ENCODE measurements around the gene ARHGEF4. TPM values are rescaled to one million over a fixed set of nuclear protein-coding genes. Genes with fewer than 3 reads are reported as not detected.

ARHGEF4 gene
- total and polyA plus RNA-seq, 2 donors, result 2.9 to 6.5 TPM

DNA sequence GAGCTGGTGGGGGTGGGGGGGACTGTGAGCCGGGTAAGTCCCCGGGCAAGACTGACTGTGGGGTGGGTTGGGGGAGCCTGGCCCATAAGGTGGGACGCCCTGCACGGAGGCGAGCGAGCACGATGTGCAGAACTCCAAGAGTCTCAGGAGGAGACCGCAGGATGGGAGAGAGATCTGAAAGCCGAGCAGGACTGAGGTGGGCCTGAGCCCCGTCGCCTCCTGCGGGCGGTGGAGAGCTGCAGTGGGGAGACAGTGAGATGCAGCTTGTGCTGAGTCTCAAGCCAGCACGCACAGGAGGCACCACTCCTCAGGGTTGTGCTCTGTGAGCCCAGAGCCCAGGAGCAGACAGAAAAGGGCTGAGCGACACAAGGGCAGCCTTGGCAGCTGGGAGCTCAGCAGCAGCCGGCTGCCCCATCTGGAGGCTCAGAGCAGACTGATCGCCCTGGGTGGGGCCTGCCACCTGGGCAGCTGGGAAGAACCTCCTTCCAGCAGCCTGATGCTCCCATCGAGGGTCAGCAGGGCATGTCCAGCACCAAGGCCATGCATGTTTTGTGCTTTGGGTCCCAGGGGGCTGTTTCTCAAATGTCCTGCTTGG, 15.9 kb downstream of the ARHGEF4 start:
- no peak overlapping the region for H3K27ac ChIP-seq (ENCODE audit: low read depth in 1 of 2, low read length in 1 of 2)

DNA sequence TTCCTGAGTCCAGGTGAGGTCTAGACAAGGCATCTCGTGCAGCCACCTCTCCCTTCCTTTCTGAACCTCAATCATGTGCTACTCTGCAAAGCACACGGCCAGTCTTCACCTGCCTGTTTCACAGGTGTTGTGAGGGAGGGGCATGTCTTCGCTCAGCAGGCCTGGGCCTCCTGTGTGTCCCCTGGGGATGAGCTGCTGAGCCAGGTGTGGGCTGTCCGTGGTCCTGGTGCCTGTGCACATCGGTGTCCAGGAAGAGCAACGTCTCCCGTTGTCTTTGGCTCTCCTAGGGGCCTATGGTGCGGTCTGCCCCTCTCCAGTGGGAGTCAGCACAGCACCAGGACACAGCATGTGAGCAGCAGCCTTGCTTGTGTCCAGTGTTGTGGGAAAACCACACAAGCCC, 16.7 kb downstream of the ARHGEF4 start:
- Histone ChIP-seq H3K27me3 (ENCODE audit: control insufficient read depth in 2 of 2, insufficient read depth in 1 of 2, low read length in 1 of 2) (no peaks in the 10 kb centered on the region), H3K27ac (ENCODE audit: low read depth in 1 of 2, low read length in 1 of 2) (no peak overlapping the region), H3K9me3 (ENCODE audit: control insufficient read depth in 2 of 2, insufficient read depth in 1 of 2, low read length in 1 of 2) (no peaks in the 10 kb centered on the region), H3K36me3 (ENCODE audit: control insufficient read depth in 2 of 2, insufficient read depth in 2 of 2, low read length in 1 of 2) (no peaks in the 10 kb centered on the region), H3K4me3 (ENCODE audit: low read length in 2 of 2) (no peak overlapping the region), H3K4me1 (ENCODE audit: control insufficient read depth in 2 of 2, insufficient read depth in 2 of 2, low read length in 2 of 2) (no peaks in the 10 kb centered on the region)
- WGBS, result 84% methylated on average over 8 of the region's 8 CpGs
- DNase-seq (ENCODE audit: low read depth in 6 of 9, low spot score in 9 of 9), result no peak

More for the DNA sequence above, 15.9 kb downstream of the ARHGEF4 start:
- Histone ChIP-seq H3K4me1 (ENCODE audit: control insufficient read depth in 2 of 2, insufficient read depth in 2 of 2, low read length in 2 of 2) (no peaks in the 10 kb centered on the region), H3K36me3 (ENCODE audit: control insufficient read depth in 2 of 2, insufficient read depth in 2 of 2, low read length in 1 of 2) (no peaks in the 10 kb centered on the region), H3K27me3 (ENCODE audit: control insufficient read depth in 2 of 2, insufficient read depth in 1 of 2, low read length in 1 of 2) (no peaks in the 10 kb centered on the region), H3K9me3 (ENCODE audit: control insufficient read depth in 2 of 2, insufficient read depth in 1 of 2, low read length in 1 of 2) (no peaks in the 10 kb centered on the region), H3K4me3 (ENCODE audit: low read length in 2 of 2) (no peak overlapping the region)
- 94% methylated on average over 18 of the region's 18 CpGs for WGBS
- DNase-seq (ENCODE audit: low read depth in 6 of 9, low spot score in 9 of 9), result no peak

DNA sequence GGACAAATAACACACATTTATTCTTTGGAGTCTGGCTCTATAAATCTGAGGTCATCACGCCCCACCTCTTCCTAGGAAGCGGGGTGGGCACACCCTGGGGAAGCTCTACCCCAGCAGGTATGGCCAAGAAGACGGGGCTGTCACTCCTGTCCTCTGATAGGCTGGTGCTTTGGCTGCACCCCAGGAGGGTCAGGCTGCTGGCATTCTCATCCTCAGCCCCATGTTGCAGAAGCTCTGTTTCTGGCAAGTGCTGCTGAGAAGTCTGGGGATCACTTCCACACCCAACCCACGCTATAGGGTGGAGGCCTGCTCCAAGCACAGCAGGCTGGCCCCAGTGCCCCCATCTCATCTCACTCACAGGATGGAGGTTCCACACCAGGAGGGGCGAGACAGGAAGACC, 17.6 kb downstream of the ARHGEF4 start:
- no peak for DNase-seq (ENCODE audit: low read depth in 6 of 9, low spot score in 9 of 9)
- 84% methylated on average over 5 of the region's 5 CpGs for WGBS
- no peaks in the 10 kb centered on the region for H3K27me3 ChIP-seq (ENCODE audit: control insufficient read depth in 2 of 2, insufficient read depth in 1 of 2, low read length in 1 of 2)
- H3K9me3 ChIP-seq (ENCODE audit: control insufficient read depth in 2 of 2, insufficient read depth in 1 of 2, low read length in 1 of 2), result no peaks in the 10 kb centered on the region
- H3K4me3 ChIP-seq (ENCODE audit: low read length in 2 of 2), result no peak overlapping the region
- no peaks in the 10 kb centered on the region for H3K36me3 ChIP-seq (ENCODE audit: control insufficient read depth in 2 of 2, insufficient read depth in 2 of 2, low read length in 1 of 2)
- no peak overlapping the region for H3K27ac ChIP-seq (ENCODE audit: low read depth in 1 of 2, low read length in 1 of 2)
- no peaks in the 10 kb centered on the region for H3K4me1 ChIP-seq (ENCODE audit: control insufficient read depth in 2 of 2, insufficient read depth in 2 of 2, low read length in 2 of 2)

DNA sequence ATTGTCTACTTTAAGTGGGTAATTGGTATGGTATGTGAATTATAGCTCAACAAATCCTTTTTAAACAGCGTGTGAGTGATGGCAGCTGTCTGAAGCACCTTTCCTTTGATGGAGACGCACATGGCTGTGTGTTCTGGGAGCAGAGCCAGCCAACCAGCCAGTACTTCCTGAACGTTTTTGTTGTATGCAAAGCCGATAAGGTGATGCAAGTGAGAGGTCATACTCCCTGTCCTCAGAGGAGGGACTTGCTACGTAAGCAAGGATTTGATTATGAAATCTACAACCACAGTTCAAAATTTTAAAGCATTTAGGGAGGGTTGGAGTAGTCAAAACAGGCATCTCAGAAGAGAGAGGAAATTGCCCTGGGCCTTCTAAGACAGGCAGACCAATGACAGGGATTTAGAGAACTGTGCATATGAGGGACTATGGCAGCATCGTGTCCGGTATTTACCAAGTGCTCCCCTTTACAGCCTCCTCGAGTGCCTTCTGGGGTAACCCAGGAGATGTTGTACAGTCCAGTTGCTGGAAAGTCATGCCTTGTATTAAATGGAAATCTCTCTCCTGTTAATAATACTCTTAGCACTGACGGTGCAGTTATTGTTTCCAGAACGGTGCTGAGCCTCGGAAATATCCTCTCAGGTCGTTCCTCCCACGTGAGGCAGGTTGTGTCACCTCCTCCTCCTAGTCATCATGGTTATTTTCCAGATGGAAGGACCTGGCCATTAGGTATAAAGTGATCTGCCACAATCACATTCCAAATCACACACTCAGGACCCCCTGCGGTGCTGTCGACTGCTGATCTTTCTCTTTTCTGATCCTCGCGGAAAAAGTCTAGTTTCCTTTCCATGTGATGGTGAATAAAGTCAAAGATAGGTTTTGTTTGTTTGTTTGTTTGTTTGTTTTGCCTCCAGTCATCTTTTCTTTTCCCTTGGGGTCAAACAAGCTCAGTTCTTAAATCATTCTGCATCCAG, 28.4 kb downstream of the ARHGEF4 start:
- no peak for DNase-seq (ENCODE audit: low read depth in 6 of 9, low spot score in 9 of 9)
- H3K36me3 ChIP-seq (ENCODE audit: control insufficient read depth in 2 of 2, insufficient read depth in 2 of 2, low read length in 1 of 2), result no peaks in the 10 kb centered on the region
- no peaks in the 10 kb centered on the region for H3K27me3 ChIP-seq (ENCODE audit: control insufficient read depth in 2 of 2, insufficient read depth in 1 of 2, low read length in 1 of 2)
- 74% methylated on average over 17 of the region's 17 CpGs for WGBS
- no peak overlapping the region for H3K27ac ChIP-seq (ENCODE audit: low read depth in 1 of 2, low read length in 1 of 2)
- no peaks in the 10 kb centered on the region for H3K9me3 ChIP-seq (ENCODE audit: control insufficient read depth in 2 of 2, insufficient read depth in 1 of 2, low read length in 1 of 2)
- no peaks in the 10 kb centered on the region for H3K4me1 ChIP-seq (ENCODE audit: control insufficient read depth in 2 of 2, insufficient read depth in 2 of 2, low read length in 2 of 2)
- H3K4me3 ChIP-seq (ENCODE audit: low read length in 2 of 2), result no peak overlapping the region

DNA sequence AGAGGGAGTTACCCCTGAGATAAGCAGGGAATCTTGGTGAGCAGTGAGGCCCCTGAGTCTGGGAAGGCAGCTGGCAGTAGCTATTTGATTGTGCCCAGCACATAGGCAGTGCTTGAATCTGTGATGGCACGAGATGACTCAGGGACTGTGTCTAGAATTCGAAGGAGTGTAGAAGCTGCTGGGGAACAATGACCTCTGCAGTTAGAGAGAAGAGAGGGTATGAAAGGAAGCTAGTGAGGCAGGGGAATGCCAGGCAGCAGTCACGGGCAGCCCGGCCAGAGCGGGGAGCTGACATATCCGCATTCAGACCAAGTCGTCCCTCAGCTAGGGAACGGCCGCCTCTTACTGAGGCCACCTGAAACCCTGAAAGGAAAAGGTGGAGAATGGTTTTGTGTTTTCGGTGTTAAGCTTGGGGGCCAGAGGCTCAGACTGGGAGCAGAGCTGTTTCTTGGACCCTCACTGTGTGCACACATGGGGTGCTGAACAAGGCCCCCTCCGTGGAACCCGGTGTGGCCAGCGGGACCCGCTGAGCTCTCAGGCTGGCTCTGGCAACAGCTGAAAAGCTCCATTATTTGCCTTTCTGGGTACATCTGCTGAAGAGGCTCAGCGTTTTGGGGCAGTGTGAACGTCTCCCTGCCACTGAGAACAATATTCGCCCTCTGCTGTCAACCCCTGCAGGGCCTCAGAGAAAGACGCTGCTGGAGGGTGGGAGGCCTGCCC, 32.9 kb downstream of the ARHGEF4 start:
- H3K9me3 ChIP-seq (ENCODE audit: control insufficient read depth in 2 of 2, insufficient read depth in 1 of 2, low read length in 1 of 2), result no peaks in the 10 kb centered on the region
- DNase-seq (ENCODE audit: low read depth in 6 of 9, low spot score in 9 of 9), result no peak
- H3K4me3 ChIP-seq (ENCODE audit: low read length in 2 of 2), result no peak overlapping the region
- no peak overlapping the region for H3K27ac ChIP-seq (ENCODE audit: low read depth in 1 of 2, low read length in 1 of 2)
- 90% methylated on average over 18 of the region's 18 CpGs for WGBS
- no peaks in the 10 kb centered on the region for H3K27me3 ChIP-seq (ENCODE audit: control insufficient read depth in 2 of 2, insufficient read depth in 1 of 2, low read length in 1 of 2)
- H3K36me3 ChIP-seq (ENCODE audit: control insufficient read depth in 2 of 2, insufficient read depth in 2 of 2, low read length in 1 of 2), result no peaks in the 10 kb centered on the region
- no peaks in the 10 kb centered on the region for H3K4me1 ChIP-seq (ENCODE audit: control insufficient read depth in 2 of 2, insufficient read depth in 2 of 2, low read length in 2 of 2)

DNA sequence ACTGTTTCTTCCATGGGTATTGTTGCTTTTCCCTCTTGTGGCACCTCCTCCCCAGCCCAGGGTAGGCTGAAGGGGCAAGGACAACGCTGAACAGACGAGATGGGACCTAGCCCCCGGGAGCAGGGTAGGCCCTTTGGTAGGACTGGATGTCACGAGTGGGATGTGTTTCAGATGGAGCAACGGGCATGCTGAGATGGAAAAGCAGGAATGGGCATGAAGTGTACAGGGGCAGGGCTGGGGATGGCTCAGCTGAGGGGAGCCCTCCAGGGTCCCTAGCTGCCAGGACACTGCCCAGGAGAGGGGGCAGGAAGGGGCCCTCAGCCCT, 33.4 kb downstream of the ARHGEF4 start:
- no peak for DNase-seq (ENCODE audit: low read depth in 6 of 9, low spot score in 9 of 9)
- no peak overlapping the region for H3K27ac ChIP-seq (ENCODE audit: low read depth in 1 of 2, low read length in 1 of 2)
- H3K4me1 ChIP-seq (ENCODE audit: control insufficient read depth in 2 of 2, insufficient read depth in 2 of 2, low read length in 2 of 2), result no peaks in the 10 kb centered on the region
- H3K9me3 ChIP-seq (ENCODE audit: control insufficient read depth in 2 of 2, insufficient read depth in 1 of 2, low read length in 1 of 2), result no peaks in the 10 kb centered on the region
- H3K36me3 ChIP-seq (ENCODE audit: control insufficient read depth in 2 of 2, insufficient read depth in 2 of 2, low read length in 1 of 2), result no peaks in the 10 kb centered on the region
- no peaks in the 10 kb centered on the region for H3K27me3 ChIP-seq (ENCODE audit: control insufficient read depth in 2 of 2, insufficient read depth in 1 of 2, low read length in 1 of 2)
- no peak overlapping the region for H3K4me3 ChIP-seq (ENCODE audit: low read length in 2 of 2)
- 90% methylated on average over 5 of the region's 5 CpGs for WGBS

DNA sequence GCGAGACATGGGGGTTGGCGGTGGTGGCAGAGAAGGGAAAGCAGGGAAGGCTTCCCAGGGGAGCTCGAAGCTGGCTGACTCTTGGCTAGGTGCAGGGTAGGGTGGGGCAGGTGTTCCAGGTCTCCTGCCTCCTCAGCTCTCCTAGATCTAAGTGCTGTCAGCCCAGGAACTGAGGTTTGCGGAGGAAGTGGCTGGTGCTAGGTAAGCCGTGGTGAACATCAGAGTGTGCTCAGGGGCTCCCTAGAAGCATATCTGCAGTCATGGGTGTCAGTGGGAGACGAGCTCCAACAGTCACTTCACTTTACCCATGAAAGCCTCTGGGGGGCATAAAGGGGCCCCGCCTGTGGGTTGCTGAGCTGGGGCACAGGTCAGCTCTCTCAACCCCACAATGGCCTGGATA, 34.1 kb downstream of the ARHGEF4 start:
- no peak for DNase-seq (ENCODE audit: low read depth in 6 of 9, low spot score in 9 of 9)
- H3K4me3 ChIP-seq (ENCODE audit: low read length in 2 of 2), result no peak overlapping the region
- no peaks in the 10 kb centered on the region for H3K4me1 ChIP-seq (ENCODE audit: control insufficient read depth in 2 of 2, insufficient read depth in 2 of 2, low read length in 2 of 2)
- no peaks in the 10 kb centered on the region for H3K9me3 ChIP-seq (ENCODE audit: control insufficient read depth in 2 of 2, insufficient read depth in 1 of 2, low read length in 1 of 2)
- H3K27ac ChIP-seq (ENCODE audit: low read depth in 1 of 2, low read length in 1 of 2), result no peak overlapping the region
- WGBS, result 81% methylated on average over 7 of the region's 7 CpGs
- no peaks in the 10 kb centered on the region for H3K36me3 ChIP-seq (ENCODE audit: control insufficient read depth in 2 of 2, insufficient read depth in 2 of 2, low read length in 1 of 2)
- H3K27me3 ChIP-seq (ENCODE audit: control insufficient read depth in 2 of 2, insufficient read depth in 1 of 2, low read length in 1 of 2), result no peaks in the 10 kb centered on the region

DNA sequence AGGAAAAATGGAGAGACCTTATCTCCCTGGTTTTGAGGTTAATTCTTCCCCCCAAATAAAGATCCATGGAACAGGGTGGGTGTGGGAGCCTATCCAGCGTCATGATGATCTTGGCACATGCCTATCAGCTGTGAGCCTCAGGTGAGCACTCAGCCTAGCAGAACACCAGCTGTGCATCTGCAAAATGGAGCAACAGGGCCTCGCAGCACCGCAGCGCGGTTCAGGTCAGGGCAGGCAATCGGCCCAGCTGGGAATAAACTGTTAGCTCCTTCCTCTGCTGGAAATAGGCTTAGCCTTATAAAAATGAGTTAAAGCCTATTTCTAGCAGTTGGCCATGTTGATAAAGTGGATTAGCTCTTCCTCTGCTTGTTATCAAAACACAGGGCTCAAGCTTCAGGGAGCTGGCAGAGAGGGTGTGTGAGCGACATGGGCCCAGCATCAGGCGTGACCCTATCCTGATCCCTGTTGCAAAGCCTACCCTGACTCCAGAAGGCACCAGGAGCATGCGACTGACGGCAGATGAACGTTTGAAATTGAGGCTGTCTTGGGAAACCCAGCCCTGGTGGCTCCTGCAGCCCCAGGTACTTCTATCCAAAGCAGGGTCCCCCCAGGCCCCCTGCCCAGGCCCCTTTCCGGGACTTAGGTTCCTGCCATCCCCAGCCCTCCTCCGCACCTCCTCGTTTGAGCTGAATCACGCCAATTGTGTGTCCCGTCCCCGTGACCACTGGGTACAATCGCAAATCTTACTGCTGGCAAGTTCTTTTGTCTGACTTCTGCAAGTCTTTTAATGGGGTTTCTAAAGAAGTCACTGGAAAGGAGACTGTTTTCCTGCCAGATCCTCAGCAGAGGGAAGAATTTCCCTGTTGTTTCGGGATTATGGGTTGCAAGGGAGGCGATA, 35.4 kb downstream of the ARHGEF4 start:
- no peak overlapping the region for H3K4me3 ChIP-seq (ENCODE audit: low read length in 2 of 2)
- H3K9me3 ChIP-seq (ENCODE audit: control insufficient read depth in 2 of 2, insufficient read depth in 1 of 2, low read length in 1 of 2), result no peaks in the 10 kb centered on the region
- WGBS, result 87% methylated on average over 20 of the region's 20 CpGs
- no peaks in the 10 kb centered on the region for H3K27me3 ChIP-seq (ENCODE audit: control insufficient read depth in 2 of 2, insufficient read depth in 1 of 2, low read length in 1 of 2)
- no peaks in the 10 kb centered on the region for H3K36me3 ChIP-seq (ENCODE audit: control insufficient read depth in 2 of 2, insufficient read depth in 2 of 2, low read length in 1 of 2)
- no peak overlapping the region for H3K27ac ChIP-seq (ENCODE audit: low read depth in 1 of 2, low read length in 1 of 2)
- no peak for DNase-seq (ENCODE audit: low read depth in 6 of 9, low spot score in 9 of 9)
- no peaks in the 10 kb centered on the region for H3K4me1 ChIP-seq (ENCODE audit: control insufficient read depth in 2 of 2, insufficient read depth in 2 of 2, low read length in 2 of 2)

Data from thymus (tissue), 11 donors.